ENCODE data around the gene ABHD15.

DNA sequence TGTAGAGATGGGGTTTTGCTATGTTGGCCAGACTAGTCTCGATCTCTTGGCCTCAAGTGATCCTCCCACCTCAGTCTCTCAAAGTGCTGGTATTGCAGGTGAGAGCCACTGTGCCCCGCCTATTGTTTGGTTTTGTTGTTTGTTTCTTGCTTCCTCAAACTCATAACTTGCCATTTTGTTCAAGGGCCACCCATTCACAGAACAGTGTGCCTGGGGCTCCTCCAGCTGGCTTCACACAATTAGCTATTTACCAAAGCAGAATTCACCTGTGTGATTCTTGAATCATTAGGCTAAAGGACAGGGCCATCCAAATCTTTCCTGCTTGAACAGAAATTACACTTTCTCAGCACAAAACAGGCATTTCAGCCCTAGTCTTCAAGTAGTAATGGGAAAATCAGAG, 7.2 kb downstream of the ABHD15 start:
- TF ChIP-seq POLR2AphosphoS5 (IDR thresholded peaks at IDR 0.05; ENCODE audit: insufficient read depth in 1 of 2, low read depth in 1 of 2), result no peak
- TF ChIP-seq POLR2A (IDR thresholded peaks at IDR 0.05), result no peak
- TF ChIP-seq, protein P1, sequence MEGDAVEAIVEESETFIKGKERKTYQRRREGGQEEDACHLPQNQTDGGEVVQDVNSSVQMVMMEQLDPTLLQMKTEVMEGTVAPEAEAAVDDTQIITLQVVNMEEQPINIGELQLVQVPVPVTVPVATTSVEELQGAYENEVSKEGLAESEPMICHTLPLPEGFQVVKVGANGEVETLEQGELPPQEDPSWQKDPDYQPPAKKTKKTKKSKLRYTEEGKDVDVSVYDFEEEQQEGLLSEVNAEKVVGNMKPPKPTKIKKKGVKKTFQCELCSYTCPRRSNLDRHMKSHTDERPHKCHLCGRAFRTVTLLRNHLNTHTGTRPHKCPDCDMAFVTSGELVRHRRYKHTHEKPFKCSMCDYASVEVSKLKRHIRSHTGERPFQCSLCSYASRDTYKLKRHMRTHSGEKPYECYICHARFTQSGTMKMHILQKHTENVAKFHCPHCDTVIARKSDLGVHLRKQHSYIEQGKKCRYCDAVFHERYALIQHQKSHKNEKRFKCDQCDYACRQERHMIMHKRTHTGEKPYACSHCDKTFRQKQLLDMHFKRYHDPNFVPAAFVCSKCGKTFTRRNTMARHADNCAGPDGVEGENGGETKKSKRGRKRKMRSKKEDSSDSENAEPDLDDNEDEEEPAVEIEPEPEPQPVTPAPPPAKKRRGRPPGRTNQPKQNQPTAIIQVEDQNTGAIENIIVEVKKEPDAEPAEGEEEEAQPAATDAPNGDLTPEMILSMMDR (IDR thresholded peaks at IDR 0.05), result no peak
